ENCODE results near the gene SIL1.
A peak's percentile ranks its signal among the peaks of the same experiment; 100 is the strongest.
"Not testable (repeated sequence)": the region's sequence is repeated elsewhere in the genome, so short reads cannot be mapped to it uniquely, and the experiment has no call there.

SIL1 gene

GRCh38 chr5:139064613-139065012 lies 133.6 kb downstream of the SIL1 start:
- DNase-seq = peak in 1 of 3 experiments; percentile 6

- peak in 2 of 3 experiments; percentile 12 to 74 for DNase-seq
These were observed 134.5 kb downstream of the SIL1 start for GRCh38 chr5:139063664-139064054.

- DNase-seq = no peak
These were observed 135.1 kb downstream of the SIL1 start for GRCh38 chr5:139062910-139063663.

- DNase-seq = peak; percentile 28 to 76 (median 64)
These were observed 136.3 kb downstream of the SIL1 start for GRCh38 chr5:139061856-139062255.

GRCh38 chr5:139061274-139061673 lies 136.9 kb downstream of the SIL1 start:
- no peak for DNase-seq

- DNase-seq = no peak
These were observed 140.0 kb downstream of the SIL1 start for GRCh38 chr5:139058121-139058520.

GRCh38 chr5:139057045-139057939 lies 140.9 kb downstream of the SIL1 start:
- not testable (repeated sequence) for DNase-seq

- DNase-seq = no peak
These were observed 145.2 kb downstream of the SIL1 start for GRCh38 chr5:139052975-139053374.

GRCh38 chr5:139051392-139051791 lies 146.8 kb downstream of the SIL1 start:
- DNase-seq = peak in 2 of 3 experiments; percentile 11 to 60

- no peak for DNase-seq
These were observed 147.7 kb downstream of the SIL1 start for GRCh38 chr5:139050432-139050831.

- peak in 1 of 3 experiments; percentile 15 for DNase-seq
These were observed 148.4 kb downstream of the SIL1 start for GRCh38 chr5:139049780-139050179.

- no peak for DNase-seq
These were observed 151.6 kb downstream of the SIL1 start for GRCh38 chr5:139046551-139046950.

- DNase-seq = no peak
These were observed 154.8 kb downstream of the SIL1 start for GRCh38 chr5:139043157-139043905.

GRCh38 chr5:139040081-139040480 lies 158.1 kb downstream of the SIL1 start:
- DNase-seq = no peak

- no peak for DNase-seq
These were observed 159.4 kb downstream of the SIL1 start for GRCh38 chr5:139038613-139039305.

- DNase-seq = no peak
These were observed 160.4 kb downstream of the SIL1 start for GRCh38 chr5:139037732-139038131.

GRCh38 chr5:139036332-139036731 lies 161.8 kb downstream of the SIL1 start:
- DNase-seq = not testable (repeated sequence)

- peak in 2 of 3 experiments; percentile 6 to 64 for DNase-seq
These were observed 171.0 kb downstream of the SIL1 start for GRCh38 chr5:139027150-139027549.

GRCh38 chr5:139025651-139026050 lies 172.5 kb downstream of the SIL1 start:
- DNase-seq = no peak

GRCh38 chr5:139023286-139023685 lies 174.9 kb downstream of the SIL1 start:
- DNase-seq = no peak

GRCh38 chr5:139022528-139022927 lies 175.6 kb downstream of the SIL1 start:
- DNase-seq = no peak

- no peak for DNase-seq
These were observed 176.8 kb downstream of the SIL1 start for GRCh38 chr5:139021346-139021745.

Measured in NCI-H1417 (cell line).